NCI-H2029 treated with DMSO at 0.1 percent for 48 hours (cell line): Measurements from ENCODE around the gene SLC6A11.

Source experiments
- DNase-seq: peaks from one replicate; lab custom pipeline; 2025; lab: John Stamatoyannopoulos, UW

Gene SLC6A11

DNA sequence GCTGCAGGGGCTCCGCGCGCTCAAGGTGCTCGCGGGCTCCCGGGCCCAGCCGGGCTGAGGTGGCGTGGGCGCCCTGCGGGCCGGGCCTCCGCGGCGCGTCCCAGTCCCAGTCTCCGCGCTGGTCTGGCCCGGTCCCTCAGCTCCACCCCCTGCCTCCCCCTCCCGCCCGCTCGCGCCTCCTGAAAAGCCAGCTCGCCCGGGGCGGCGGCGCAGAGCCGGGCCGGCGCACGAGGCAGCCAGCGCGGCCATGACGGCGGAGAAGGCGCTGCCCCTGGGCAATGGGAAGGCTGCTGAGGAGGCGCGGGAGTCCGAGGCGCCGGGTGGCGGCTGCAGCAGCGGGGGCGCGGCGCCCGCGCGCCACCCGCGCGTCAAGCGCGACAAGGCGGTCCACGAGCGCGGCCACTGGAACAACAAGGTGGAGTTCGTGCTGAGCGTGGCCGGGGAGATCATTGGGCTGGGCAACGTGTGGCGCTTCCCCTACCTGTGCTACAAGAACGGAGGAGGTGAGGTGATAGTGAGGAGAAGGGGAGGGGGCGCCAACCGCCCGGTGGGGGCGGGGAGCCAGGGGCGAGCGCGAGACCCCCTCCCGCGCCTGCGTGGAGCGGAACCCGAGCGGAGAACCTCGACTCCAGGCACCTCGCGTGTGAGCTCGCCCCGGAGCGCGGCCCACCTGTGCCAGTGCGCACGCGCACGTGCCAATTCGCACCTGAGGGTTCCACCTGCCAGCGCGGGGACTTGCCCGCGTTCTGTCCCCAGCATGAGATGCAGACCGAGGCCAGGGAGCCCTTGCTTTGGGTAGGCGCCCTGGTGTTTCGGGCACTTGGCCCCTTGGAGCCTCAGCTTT, at the start of gene SLC6A11:
Gene SLC6A11 (plus strand): TSS at position 210 of the 844 bp plus-strand sequence. CDS start 38 bp downstream, at position 248.
- DNase-seq, result no peak

DNA sequence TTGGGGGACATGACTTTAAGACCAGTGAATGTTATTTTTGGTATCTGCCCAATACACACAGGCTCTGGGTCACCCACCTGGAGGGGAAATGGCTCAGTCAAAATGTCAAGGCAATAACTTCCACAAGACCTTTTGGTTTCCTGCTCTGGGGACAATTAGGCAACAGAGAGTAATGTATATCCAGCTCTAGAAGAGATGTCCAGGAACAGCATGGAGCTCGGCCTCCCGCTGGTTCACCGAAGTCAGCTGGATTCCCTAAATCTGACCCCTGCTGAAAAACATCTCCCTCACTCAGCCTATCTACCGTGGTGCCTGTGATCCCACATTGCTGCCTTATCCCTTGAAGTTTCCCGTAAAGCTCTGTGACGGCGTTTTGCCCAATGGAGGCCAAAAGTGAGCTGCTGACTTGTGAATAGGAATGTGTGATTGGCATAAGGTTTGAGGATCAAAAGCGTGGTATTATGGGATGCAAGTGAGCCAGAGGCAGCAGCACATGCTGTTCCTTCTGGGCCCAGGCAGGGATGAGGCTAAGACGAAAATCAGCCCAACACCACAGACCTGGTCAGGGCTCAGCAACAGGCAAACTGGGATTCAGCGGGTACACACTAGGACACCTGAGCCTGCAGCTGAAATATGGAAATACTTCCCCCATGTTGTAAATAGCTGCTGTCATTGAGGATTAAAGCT, 47.2 kb upstream of the SLC6A11 start:
- no peak for DNase-seq

DNA sequence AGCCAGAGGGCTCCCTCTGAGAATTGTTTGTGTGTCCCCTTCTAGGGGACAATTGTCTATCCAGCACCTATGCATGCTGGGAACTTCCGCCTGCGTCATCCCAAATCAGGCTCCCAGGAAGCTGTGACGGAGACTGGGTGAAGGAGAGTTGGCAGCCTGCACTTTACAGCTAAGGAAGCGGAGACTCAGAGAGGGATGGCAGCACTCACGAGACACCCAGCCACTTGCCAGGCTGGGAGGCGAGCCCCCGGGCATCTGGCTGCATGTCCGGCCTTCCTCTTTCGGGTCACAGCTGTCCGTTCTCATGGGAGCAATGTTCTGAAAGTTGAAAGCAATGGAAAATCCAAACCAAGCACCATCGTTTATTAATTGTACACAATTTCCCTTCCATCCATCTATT, 45.5 kb upstream of the SLC6A11 start:
- DNase-seq, result no peak

DNA sequence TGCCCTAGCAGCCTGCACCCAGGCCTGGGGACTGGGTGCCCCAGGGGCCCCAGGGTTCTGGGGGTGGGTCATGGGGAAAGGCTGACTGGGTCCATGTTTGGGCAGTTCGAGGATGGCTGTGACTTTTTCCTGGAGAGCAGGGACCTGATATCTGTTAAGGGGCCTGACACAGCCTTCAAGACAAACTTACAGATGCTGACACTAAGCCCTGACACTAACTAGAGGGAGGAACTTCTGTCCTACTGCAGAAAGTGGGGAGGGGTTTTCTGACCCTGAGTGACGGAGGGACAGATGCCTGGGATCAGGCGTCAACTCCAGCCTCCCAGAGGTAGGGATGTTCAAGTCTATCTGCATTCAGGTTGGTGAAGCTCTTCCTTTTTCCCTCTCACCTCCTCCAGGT, 45.0 kb upstream of the SLC6A11 start:
- no peak for DNase-seq

DNA sequence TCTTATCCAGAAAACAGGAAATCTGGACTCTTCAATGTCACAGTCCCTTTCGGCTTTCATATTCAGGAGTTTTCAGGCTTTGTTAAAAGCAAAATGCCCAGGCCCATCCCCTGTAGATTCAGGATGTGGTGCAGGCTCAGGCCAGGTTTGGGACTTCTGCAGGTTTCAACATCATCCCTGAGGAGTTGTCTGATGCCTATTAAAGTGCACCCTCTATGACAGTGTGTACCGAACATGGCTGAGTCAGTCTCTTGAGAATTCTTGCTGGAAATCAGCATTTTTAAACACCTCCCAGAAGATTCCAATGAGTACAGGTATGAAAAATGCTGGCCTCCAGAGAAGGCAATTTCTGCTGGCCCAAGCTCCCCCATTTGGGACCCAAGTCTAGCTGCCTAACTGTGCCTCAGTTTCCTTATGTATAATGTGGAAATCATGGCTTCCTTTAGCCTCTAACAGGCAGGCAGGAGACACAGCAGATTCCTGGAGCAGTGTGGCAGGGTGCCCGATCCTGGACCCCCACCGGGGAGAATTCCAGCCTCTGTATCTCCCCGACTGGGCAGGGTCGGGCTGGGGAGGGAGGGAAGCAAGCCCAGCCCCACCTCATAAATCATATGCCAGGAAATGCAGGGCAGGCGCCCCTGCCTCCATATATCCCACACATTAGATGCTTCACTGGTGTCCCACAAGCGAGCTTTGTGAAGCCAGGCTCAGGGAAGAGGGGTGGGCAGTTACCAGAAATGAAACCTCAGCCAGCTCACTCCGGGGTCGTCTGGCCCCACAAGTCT, 44.4 kb upstream of the SLC6A11 start:
- no peak for DNase-seq

DNA sequence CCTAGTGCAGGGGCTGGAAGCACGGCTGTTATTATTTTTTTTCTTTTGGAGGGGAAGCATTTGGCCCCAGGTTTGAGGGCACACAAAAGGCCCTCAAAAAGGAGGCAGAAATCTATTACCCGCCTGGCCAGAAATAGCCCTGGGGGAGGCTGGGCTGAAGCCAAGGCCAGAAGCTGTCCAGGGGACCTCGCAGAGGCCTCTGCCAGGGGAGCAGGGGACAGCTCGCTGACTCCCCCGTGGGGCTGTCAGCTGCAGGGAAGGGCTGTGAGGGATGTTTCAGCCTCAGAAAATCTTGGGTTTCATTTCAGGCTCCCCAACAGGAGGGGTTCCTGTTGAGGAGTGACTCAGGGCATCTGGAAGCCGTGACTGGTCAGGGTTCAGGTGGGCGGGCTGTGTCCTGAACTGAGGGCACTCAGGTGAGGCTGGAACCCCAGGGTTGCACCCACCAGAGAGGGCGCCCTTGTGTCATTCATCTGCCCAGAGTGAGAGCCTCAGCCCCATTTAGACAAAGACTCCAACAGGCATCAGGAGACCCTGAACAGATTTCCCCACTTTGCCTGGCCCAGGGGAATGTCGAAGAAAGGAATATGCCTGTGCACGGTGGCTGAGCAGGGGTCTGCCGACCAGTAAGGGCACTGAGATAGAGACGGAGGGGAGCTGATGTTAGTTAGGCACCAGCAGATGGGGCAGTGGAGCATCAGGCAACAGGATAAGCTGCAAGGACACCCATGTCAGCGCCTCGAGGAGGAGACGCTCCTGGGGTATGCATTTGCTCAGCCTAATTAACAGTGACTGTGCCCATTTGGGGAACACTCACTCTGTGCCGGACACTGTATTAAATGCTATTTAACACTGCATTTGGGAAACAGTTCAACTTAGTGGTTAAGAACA, 43.5 kb upstream of the SLC6A11 start:
- no peak for DNase-seq

DNA sequence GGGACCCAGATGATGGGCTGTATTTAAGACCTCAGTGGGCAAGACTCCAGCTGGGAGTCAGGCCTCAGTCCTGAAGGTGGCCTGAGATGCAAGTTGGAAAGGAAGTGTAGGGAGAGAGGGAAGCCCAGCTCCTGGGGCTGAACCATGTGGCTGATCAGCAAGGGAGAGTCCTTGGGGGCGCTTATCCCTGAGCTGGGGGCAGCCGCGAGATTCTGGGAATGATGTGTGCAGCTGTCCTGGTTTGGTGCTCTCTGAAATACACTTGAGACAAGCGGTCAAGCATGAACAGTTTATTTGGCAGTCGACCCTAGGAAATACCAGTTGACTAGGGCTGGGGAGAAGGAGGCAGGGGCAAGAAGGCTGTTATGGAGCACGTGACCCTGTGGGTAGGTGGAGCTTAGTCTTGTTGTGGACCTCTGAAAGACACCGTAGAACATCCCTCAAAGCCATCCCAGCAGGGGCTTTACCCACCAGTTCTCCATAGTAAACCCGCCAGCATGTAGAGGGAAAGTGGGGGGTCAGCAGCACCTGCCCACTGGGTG, 41.8 kb upstream of the SLC6A11 start:
- no peak for DNase-seq

DNA sequence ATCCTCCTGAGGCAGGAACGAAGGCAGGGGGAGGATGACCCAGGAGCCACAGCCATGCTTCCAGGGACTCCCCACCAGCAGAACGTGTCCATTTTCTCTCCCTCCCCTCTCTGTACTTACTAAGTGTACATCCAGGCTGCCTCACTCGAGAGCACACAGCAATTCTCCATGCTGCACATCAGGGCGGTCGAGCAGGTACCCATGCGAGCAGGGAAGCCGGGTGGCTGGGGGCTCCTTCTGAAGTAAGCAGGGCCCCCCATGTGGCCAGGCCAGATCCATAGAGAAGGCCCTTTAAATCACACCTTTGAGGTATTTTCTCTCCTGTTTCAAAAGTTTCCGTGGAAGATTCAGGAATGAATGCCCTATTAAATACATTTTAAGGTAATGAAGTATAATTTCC, 41.2 kb upstream of the SLC6A11 start:
- DNase-seq, result no peak

DNA sequence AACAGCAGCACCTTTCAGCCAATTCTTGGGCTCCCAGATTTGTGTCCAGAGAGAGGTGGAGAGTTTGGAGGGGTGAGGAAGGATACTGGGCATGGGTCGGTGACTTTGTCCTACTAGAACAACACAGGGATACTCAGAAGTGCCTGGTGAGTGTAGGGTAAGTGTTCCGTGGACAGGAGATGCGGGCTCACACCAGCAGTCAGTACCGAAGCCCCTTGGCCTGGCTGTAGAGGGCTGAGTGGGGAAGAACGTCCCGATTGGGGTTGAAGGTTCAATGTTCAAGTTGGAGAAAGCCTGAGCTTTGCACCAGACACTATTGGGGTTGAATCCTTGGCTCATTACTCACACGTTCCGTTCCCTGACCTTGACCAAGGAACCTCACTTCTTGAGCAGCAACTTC, 40.8 kb upstream of the SLC6A11 start:
- DNase-seq, result no peak

DNA sequence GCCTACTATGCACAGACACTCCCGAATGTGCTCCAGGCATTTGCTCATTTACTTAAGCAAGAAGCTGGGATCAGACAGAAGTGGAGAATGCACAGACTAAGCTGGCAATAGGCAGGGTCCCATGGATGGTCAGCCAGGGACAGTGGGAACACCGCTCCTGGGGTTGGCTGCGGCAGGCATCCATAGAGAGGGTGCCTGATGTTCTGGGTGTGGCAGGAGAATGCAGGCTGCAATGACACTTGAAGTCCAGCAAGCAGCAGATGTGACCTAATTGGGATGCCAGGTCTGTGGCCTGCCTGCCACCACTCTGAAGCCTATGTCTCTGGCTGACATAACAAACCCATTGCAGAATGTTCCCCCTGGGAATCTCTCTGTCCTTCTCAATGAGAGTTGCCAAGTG, 40.2 kb upstream of the SLC6A11 start:
- DNase-seq, result no peak

DNA sequence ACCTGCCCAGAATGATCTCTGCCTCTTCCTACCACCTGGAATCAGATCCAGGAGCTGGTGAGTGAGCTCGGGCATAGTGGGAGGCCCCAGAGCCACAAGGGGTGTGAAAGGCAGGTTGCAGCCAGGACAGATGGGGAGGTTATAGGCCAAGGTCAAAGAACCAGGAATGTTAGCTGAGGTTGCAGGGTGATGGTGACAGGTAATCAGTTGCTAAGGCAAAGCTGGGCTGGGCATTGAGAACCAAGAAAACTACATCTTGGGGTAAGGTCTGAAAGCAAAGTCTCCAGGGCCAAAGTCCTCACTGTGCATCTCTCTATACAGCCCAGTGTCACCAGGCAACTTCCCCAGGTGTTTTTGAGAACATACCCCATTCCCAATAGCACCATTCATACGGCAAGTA, 38.4 kb upstream of the SLC6A11 start:
- DNase-seq, result no peak

DNA sequence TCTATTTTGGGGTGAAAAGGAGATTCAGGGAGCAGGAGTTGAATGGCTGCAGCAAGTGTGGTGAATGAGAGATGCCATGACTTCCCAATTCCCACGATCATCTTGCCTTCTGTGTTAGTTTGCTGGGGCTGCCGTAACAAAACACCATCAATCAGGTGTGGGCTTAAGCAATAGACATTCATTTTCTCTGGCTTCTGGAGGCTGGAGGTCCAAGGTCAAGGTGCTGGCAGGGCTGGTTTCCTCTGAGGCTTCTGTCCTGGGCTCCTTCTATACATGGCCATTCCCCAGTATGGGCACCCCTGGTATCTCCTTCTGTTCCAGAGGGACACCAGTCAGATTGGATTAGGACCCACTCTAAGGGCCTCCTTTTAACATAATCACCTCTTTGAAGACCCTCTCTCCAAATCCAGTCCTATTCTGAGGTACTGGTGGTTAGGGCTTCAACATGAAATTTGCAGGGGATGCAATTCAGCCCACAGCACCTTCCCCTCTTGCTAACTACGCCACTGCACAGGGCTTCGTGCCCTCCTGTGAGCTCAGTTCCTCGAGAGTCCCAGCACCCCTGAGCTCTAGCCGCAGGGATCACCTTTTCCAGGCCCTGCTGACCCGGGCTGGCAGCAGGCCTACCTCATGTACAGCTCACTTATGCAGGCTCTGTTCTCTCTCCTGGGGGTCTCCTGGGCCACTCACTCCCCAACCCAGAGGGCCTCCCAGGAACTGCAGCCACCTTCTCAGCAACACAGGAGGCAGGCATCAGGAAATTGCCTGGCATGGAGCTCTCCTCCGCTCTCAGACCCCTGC, 37.3 kb upstream of the SLC6A11 start:
- no peak for DNase-seq

DNA sequence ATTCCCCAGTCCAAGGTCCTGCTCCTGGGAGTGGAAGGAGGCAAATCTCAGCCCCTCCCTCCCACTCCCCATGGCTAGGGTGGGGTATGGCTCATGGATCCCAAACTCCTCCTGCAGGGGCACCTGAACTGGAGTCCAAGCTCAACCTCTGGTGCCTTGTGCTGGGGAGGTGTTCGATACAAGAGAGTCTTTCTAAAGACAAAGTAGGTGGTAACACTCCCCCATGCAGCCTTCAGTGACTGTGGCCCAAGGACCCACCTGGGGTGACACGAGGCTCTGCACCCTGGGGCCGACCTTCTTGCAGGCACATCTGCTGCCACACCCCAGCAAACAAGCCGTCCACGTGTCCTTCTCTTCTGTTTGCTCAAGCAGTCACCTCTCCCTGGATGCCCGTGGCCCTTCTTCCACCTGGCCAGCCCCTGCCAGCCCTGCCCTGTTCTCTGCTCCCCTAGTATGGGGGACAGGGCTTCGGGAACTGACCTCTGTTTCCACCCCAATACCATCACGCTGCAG, 36.7 kb upstream of the SLC6A11 start:
- DNase-seq, result no peak

DNA sequence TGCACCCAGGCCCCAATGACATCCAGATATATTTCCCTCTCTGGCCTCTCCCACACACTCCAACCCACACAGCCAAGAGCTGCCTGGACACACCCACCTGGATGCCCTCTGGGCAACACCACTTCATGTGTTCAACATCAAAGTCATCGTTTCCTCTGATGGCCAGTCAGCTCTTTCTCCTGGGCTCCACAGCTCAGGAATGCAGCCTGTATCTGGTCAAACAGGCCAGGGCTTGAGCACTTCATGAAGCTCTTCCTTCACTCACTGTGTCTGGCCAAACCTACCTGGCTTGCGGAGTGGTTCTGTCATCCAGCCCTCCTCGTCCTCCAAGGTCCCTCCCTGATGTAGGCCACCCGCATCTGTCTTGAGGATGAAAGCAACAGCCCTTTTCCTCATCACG, 35.8 kb upstream of the SLC6A11 start:
- DNase-seq, result no peak

DNA sequence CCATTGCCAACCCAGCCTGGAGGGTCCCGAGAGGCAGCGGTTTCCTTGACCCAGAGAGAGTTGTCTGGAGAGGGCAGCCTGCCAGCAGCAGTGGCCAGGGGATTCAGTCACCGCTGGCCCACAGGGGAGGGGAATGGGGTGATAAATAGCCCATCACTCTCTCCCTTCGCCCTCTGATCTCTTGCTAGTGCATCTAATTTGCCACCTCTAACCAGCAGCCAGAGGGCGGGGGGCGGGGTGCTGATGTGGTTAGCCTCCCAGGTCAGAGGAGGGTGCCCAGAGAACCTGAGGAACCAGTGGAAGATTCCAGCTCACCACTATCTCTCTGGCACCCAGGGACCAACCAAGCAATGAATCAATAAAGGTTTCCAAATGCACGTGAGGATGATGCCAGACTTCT, 35.1 kb upstream of the SLC6A11 start:
- DNase-seq, result no peak

DNA sequence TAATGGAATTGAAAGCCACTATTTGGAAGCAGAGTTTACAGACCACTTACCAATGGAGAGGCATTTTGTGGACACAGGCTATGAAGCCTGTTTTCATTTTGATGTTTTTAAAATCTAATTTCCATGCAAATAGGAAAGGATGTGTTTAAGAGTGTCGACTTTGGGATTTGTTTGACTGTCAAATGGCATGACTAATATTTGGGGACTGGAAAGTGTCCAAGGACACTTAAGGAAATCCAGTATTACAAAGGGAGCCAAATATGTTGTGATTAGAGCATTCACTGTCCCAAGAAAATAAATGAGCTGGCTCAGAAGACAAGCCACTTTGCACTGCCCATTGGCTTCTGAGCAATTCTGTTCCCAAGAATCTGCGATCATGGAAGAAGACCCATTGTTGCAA, 34.0 kb upstream of the SLC6A11 start:
- peak; percentile 93 for DNase-seq

DNA sequence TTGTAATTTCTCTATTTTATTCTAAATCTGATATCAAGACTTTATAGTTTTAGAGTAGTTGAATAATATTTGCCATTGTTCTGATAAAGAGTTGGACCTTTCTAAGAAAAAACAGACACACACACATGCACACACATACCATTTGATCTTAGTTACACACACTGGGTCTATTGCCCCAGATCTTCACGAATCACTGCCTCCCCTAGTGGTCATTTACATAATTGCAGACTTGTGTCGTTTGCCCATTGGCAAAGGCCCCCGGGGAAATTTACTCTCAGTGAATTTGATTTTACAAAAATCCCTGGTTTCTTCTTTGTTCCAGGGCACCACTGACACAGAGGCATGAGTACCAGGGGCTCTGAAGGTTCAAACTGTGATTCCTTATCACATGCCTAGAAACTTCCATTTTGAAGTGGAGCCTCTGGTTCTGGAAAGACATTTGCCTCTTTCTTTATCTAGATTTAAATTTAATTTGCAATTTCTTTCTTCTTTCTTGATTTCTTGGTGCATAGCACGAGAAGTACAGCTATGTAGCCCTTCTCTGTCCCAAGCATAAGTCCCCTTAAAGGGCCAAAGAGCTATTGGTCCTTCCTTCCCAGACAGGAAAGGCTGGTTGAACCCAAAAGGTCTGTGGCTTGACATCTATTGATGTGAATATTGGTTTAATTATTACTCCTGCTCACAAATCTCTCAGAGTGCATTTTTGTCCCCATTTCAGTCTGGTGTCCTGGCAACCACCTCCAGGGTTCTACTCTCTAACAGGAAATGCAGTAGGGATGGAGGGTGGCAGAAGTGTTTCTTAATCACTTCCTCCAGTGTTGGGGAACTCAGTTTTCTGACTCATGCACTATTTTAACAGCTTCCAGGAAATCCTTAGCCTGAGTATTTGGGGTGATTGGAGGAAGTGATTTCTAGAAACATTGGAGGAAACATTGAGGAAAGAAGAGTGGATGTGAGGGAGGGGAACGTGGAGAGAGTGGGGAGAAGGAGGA, 32.4 kb upstream of the SLC6A11 start:
- peak; percentile 48 for DNase-seq

DNA sequence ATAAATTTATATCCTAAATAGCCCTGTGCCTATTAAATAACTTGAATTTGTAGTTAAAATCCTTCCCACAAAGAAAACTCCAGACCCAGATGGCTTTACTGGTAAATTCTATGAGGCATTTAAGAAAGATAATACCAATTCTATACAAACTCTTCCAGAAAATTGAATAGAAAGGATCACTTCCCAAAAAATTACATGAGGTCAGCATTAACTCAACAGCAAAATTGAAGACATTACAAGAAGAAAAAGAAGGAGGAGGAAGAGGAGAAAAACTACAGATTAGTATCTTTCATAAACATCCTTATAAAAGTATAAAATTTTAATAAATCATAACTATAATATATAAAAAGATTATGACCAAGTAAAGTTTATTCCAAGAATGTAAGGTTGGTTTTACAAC, 29.4 kb upstream of the SLC6A11 start:
- DNase-seq, result no peak

DNA sequence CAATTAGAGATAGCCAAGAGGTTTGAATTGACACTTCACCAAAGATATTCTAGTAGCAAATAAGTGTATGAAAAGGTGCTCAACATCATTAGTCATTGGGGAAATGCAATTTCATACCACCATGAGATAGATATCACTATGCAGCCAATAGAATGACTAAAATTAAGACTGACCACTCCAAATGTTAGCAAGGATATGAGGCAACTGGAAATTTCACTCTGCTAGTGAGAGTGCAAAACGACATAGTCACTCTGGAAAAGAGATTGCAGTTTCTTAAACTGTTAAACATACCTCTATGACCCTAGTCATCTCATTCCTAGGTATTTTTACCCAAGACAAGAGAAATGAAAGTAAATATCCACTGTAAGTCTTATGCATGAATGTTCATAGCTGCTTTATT, 27.6 kb upstream of the SLC6A11 start:
- no peak for DNase-seq
